ENCODE results near the gene ASS1.

DNA sequence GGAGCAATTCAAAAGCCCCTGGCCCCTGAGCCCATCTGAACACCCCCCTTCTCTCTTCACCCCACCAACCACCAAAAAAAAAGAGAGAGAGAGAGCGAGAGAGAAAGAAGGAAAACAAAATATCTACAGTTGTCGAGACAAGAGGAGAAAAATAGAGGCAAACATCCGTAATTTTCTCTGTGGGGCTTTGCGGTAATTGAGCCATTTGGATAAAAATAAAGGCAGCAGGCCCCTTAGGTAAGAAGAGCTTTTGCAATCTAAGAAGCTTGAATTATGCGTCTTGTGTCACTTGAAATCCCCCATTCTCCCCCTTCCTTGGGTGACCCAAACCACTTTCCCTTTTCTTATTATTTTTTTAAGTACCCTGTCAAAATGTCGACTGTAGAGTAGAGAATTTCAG is 99.1 kb downstream of the ASS1 start:
- TF ChIP-seq, protein P1, sequence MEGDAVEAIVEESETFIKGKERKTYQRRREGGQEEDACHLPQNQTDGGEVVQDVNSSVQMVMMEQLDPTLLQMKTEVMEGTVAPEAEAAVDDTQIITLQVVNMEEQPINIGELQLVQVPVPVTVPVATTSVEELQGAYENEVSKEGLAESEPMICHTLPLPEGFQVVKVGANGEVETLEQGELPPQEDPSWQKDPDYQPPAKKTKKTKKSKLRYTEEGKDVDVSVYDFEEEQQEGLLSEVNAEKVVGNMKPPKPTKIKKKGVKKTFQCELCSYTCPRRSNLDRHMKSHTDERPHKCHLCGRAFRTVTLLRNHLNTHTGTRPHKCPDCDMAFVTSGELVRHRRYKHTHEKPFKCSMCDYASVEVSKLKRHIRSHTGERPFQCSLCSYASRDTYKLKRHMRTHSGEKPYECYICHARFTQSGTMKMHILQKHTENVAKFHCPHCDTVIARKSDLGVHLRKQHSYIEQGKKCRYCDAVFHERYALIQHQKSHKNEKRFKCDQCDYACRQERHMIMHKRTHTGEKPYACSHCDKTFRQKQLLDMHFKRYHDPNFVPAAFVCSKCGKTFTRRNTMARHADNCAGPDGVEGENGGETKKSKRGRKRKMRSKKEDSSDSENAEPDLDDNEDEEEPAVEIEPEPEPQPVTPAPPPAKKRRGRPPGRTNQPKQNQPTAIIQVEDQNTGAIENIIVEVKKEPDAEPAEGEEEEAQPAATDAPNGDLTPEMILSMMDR (IDR thresholded peaks at IDR 0.05): no peak
- no peak for TF ChIP-seq POLR2A (IDR thresholded peaks at IDR 0.05)
